NCI-H146 treated with DMSO at 0.1 percent for 48 hours (cell line): ENCODE data around the gene PHACTR1.

ENCODE experiments used
- DNase-seq: peaks from one replicate; lab custom pipeline; 2025; ENCODE audit not compliant: unreplicated experiment; lab: John Stamatoyannopoulos, UW

The PHACTR1 gene

GRCh38 chr6:13296536-13296997 is 580.0 kb downstream of the PHACTR1 start:
- no peak for DNase-seq

GRCh38 chr6:13297391-13297790 is 580.8 kb downstream of the PHACTR1 start:
- no peak for DNase-seq

- DNase-seq = no peak
Observed at GRCh38 chr6:13298446-13298845, 581.9 kb downstream of the PHACTR1 start.

DNA sequence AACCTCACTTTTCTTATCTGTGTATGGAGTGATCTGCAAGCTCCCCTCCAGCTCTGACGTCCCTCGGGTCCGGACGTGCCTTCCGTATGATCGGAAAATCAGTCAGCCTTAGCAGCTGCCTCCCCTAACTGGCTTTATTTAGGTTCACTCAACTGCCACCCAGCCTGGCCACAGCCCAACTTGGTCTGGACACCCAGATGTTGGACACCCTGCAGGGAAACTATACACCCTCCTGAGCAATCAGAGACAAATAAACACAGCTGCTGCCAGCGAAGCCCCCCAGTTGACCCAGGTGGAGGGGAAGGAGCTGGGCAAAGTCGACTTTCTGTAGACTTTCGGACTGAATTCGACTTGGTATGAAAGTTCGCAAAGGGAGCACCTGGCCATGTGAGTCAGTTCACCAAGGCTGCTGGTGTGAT is 582.8 kb downstream of the PHACTR1 start:
- no peak for DNase-seq

GRCh38 chr6:13299918-13300317 is 583.4 kb downstream of the PHACTR1 start:
- no peak for DNase-seq

DNA sequence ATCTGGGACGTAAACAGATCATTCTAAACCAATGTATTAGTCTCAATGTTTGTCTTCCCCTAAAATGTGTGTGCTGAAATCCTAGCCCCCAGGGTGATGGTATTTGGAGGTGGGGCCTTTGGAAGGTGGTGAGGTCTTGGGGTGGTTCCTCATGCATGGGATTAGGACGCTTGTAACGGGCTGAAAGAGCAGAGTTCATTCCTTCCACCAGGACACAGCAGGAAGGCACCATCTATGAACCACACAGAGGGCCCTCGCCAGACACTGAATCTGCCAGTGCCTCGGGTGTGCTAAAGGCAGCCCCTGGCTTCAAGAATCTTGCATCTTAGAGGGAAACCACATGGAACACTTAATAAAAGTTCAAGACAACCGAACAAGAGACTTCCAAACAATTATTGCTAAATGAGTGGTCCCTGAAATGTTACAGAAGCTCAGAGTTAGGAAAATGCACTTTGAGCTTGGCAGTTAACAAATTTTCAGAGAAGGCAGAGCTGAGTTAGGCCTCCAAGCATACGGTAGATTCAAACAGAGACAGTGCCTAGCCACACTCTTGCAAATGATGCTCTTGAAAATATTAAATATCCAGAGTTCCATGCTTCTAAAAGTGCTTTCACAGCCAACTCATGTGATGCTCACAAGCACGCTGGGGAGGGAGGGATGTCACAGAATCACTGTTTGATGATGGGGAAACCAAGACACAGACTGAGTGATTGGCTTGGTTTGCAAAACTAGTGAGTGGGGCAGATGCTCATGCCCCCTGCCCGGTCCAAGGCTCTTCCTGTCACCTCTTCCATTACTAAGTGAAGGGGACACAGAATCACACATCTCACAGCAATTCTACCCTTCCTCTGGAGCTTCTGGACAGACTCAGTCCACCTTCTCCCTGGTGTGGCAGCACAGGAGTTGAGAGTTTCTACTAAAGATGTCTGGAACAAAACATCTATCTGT is 584.4 kb downstream of the PHACTR1 start:
- no peak for DNase-seq

DNA sequence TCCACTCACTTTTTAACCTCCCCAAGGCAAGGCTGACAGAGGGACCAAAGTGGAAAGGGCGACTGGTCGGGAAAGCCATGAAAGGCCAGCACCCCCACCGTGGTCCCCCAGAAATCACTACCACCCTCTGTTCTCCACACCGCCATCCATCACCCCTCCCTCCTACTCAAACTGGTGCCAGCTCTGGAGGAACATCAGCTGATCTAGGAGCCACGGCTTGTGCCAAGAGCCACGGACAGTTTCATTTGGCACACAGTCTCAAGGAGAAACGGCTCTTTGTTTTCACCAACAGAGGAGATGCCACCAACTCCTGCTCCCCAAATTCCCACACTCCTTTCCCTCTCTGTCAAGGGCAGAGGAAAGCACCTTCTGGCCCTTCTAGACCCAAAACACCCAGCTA is 585.7 kb downstream of the PHACTR1 start:
- DNase-seq = no peak

DNA sequence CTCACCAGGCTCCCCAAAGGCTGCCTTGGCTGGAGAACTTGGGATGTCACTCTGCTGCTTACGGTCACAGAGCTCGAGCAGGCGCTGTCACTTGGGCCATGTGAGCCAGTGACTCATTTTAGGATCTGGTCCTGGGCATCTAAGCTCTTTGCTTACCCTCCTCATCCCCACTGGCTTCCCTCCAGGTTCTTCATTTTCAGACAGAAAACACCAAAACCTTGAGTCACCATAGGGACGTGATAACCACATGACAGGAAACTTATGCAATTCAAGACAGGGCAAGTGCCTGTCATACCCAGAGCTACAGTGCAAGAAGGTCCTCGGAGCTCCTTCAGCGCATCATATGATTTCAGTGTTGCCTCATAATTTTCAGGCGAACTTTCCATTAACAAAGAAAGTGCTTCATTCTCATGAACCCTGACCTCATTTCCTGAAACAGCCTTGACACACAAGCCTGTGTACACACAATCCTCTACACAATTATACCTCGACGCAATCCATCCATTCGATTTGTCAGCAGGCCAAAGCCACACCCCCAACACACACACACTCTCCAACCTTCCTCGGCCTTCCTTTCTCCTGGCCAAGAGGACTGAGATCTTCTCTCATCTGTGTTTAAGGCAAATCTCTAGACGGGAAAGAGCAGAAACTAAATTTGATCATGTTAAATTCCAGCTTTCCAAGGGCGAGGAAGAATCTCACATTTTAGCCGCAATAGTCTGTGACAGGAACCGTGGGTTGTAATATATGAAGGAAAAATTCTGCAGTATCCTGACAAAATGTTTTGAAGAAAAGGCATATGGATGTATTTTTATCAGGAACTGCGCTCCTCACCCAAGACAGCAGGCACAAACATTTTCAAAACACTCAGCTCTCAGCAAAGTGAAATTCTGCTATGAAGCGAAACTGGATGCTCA is 586.4 kb downstream of the PHACTR1 start:
- DNase-seq = no peak

DNA sequence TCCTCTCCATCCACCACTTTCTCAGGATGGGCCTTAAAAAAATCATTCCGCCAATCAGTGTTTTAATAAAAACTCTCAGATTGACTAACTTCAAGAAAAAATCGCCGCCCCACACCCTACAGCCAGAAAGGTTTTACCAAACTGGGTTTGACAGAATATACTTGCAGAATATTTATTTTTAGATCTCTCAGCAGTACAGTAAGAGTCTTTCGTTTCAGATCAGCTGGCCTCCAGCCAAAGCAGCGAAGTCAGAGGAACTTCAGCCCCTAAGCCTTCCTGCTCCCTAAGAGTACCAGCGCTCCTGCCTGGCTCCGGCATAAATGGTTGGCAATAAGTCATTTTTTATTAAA is 587.1 kb downstream of the PHACTR1 start:
- no peak for DNase-seq

- DNase-seq = no peak
Observed at GRCh38 chr6:13304101-13304500, 587.5 kb downstream of the PHACTR1 start.

- no peak for DNase-seq
Observed at GRCh38 chr6:13304580-13305260, 588.2 kb downstream of the PHACTR1 start.

DNA sequence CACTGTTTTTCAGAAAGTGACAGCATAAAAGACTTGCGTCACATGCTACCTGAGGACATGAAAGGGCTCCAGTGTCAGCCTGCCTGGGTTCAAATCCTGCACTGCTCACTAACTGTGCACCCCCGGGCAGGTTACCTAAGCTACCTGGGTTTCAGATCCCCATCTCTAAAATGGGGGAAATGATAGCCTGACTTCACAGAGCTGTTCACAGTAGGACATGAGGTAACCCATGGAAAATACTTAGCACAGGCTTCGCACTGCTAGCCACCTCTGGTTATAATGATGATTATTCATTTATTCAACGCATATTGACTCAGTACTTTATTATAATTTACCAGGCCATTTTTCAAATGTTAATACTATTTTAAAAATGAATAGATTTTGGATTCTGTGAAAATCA is 588.7 kb downstream of the PHACTR1 start:
- no peak for DNase-seq

GRCh38 chr6:13305791-13306190 is 589.2 kb downstream of the PHACTR1 start:
- no peak for DNase-seq

DNA sequence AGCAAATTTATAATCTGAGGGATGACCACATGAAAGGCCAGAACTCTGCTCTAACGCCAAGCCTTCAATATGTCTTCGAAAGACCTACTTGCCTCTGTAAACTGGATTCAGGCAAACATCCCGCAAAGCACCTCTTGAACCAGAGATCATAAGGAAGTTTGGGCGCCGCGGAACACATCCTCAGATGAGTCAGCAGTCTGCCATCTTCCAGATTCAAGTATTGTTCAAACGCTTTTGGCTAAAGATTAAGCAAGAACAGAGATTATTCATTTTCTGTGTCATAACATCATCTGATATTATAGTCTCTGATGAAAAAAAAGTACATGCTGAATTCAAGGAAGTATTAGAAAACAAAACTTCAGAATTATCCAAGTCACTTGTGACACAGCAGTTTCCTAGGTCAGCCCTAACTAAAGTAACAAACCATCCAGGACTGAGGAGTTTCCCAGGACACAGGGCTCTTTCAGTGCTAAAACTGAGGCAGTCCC is 591.0 kb downstream of the PHACTR1 start:
- DNase-seq = no peak

DNA sequence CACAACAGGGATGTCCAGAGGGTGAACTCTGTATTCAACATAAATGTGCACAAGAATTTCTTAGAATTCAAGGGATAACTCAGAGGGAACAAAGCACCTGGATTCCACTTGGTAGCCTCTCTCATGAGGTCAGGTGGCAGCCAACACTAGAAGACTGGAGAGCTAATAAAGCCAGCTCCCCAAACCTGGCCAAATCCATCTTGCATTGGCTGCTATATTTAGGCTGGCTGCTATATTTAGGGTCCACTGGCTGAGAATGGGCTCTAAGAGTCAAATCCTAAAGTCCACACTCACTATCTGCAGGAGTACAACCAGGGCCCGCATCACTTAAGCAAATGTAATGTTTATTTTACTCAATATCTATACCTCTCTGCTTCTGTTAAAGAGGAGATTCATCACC is 591.8 kb downstream of the PHACTR1 start:
- DNase-seq = no peak

- no peak for DNase-seq
Observed at GRCh38 chr6:13311155-13311554, 594.6 kb downstream of the PHACTR1 start.

DNA sequence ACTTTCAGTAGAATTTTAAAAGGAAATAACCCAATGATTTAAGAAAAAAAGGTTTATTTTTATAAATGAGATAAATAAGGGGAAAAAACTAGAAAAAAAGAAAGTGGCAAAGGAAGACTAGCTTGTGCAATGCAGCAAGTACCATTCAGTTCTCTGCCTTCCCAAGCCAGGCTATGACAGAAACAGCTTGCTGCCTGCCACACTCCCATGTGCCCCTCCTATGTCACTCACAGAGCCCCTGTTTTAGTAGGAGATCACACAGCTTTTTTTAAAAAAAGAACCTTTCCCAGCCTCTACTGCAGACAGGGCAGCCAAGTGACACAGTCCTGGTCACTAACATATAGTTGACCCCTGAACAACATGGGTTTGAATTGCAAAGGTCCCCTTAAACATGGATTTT is 598.2 kb downstream of the PHACTR1 start:
- no peak for DNase-seq

DNA sequence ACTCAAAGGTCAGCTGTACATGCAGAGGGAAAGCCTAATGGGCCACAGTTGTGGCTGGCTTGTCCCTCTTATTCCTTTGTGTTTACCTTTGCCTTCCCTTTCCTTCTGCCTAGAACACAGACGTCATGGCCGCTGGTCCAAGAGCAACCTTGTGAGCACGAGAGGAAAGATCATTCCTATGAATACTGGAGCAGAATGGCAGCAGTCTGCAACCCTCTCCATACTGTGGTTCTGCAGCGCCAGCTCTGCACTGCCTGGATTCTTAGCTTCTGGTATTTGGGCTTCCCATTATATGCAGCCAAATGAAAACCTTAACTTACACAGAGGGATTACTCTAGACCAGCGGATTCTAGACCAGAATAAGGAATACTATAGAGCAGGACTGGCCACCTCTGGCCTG is 599.3 kb downstream of the PHACTR1 start:
- DNase-seq = no peak

DNA sequence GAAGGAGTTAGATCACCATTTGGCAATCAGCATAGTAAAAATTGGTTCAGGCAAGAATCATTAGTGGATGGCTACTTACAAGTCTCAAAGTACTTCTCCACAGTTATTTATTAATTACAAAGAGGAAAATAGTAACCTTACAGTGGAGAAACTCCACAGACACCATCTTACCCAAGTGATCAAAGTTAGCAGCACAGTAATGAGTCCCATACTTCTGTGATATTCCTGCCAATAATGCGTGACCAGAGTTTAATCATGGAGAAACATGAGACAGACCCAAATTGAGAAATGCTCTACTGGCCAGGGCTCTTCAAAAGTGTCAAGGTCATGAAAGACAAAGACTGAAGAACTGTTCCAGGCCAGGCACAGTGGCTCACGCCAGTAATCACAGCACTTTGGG is 602.3 kb downstream of the PHACTR1 start:
- DNase-seq = no peak

DNA sequence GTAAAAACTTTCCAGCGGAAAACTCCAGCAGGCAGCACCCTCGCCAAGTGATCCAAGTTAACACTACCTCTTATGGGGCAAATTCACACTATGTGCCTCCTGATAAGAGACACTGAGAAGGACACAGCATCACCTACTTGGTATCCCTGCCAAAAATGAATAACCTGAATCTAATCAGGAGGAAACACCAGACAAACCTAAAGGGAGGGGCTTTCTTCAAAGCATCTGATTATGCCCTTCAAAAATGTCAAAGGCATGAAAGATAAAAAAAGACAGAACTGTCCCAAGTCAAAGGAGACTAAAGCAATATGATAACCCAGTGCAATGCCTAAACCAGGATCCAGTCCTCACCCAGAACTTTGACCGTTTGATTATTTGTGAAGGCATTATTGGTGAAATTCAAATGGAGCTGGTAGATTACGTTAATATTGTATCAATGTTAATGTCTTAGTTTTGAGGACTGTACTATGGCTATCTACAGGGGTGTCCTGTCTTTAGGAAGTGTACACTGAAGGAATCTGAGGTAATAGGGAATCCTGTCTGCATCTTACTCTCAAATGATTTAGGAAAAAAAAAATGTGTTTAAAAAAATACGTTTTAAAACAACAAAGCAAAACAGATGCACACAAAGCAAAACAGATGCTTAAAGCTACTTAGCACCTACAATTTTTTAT is 603.5 kb downstream of the PHACTR1 start:
- no peak for DNase-seq
